Measurements from ENCODE around the gene KIF27.

KIF27 gene

DNA sequence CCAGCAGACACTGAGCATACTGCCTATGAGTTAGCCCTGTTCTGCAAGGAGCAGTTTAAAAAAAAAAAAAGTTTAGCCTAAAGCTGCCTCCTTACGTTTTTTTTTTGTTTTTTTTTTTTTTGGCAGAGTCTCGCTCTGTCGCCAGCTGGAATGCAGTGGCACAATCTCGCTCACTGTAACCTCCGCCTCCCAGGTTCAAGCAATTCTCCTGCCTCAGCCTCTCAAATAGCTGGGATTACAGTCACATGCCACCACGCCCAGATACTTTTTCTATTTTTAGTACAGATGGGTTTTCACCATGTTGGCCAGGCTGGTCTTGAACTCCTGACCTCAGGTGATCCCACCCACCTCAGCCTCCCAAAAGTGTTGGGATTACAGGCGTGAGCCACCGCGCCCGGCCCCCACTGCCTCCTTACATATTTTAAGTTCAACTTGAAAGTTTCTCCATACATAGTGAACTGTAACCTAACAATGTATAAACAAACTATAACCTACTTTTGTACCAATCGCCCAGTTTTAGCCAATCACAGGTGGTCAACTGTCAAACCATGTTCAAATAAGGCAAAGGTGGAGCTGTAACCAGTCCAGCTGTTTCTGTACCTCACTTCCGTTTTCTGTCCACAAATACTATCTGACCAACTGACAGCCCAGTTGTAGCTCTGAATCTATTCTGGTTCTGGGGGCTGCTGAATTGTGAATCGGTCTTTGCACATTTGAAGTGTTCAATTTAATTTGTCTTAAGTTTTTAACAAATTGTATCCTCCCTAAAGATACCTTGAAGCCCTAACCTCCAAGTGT, 120.8 kb downstream of the KIF27 start:
- no peak overlapping the region for H3K4me2 ChIP-seq (ENCODE audit: low read length)
- H3K79me2 ChIP-seq (ENCODE audit: insufficient read depth, low read length): no peaks in the 10 kb centered on the region
- H4K20me1 ChIP-seq (ENCODE audit: insufficient read depth, low read length): no peaks in the 10 kb centered on the region
- no peaks in the 10 kb centered on the region for H3K9me2 ChIP-seq (ENCODE audit: low read depth, low read length)
- H3K9me3 ChIP-seq (ENCODE audit: low read length): no peaks in the 10 kb centered on the region
- H2AFZ ChIP-seq (ENCODE audit: low read length): no peak overlapping the region
- H3F3A ChIP-seq (ENCODE audit: insufficient read depth, low read length): no peaks in the 10 kb centered on the region
- H3K36me3 ChIP-seq (ENCODE audit: insufficient read depth, low read length): no peaks in the 10 kb centered on the region
- TF ChIP-seq, protein P1, sequence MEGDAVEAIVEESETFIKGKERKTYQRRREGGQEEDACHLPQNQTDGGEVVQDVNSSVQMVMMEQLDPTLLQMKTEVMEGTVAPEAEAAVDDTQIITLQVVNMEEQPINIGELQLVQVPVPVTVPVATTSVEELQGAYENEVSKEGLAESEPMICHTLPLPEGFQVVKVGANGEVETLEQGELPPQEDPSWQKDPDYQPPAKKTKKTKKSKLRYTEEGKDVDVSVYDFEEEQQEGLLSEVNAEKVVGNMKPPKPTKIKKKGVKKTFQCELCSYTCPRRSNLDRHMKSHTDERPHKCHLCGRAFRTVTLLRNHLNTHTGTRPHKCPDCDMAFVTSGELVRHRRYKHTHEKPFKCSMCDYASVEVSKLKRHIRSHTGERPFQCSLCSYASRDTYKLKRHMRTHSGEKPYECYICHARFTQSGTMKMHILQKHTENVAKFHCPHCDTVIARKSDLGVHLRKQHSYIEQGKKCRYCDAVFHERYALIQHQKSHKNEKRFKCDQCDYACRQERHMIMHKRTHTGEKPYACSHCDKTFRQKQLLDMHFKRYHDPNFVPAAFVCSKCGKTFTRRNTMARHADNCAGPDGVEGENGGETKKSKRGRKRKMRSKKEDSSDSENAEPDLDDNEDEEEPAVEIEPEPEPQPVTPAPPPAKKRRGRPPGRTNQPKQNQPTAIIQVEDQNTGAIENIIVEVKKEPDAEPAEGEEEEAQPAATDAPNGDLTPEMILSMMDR (IDR thresholded peaks at IDR 0.05; ENCODE audit: low read length): no peak
- no peak for TF ChIP-seq EZH2 (IDR thresholded peaks at IDR 0.05; ENCODE audit: borderline replicate concordance, low read length)
- no peak overlapping the region for H3K27ac ChIP-seq (ENCODE audit: low read depth, low read length, poor library complexity, severe bottlenecking)
- H3K9ac ChIP-seq (ENCODE audit: low read length): no peak overlapping the region
- H3K27me3 ChIP-seq (ENCODE audit: insufficient read depth, low read length): no peaks in the 10 kb centered on the region
- peaks cover 5% of the 10 kb centered on the region for H3K4me1 ChIP-seq (ENCODE audit: insufficient read depth, low read length, severe bottlenecking)
- no peak overlapping the region for H3K4me3 ChIP-seq (ENCODE audit: low read depth, low read length, poor library complexity, severe bottlenecking)

DNA sequence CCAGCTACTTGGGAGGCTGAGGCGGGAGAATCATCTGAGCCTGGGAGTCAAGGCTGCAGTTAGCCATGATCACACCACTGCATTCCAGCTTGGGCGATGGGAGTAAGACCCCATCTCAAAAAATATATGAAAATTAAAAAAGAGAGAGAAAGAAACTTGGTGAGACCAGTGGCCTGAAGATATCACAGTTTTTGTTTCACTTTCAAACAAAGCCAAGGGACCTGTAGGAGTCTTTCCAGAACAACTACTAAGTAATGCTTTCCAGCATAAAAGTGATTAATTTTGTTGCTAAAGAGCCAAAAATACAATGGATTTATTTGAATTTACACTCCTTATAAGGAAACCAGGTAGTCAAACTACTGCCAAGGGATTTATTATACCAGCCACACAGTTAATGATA, 127.2 kb downstream of the KIF27 start:
- TF ChIP-seq EZH2 (IDR thresholded peaks at IDR 0.05; ENCODE audit: borderline replicate concordance, low read length): no peak
- TF ChIP-seq, protein P1 (IDR thresholded peaks at IDR 0.05; ENCODE audit: low read length): no peak

GRCh38 chr9:83792746-83793145, 128.5 kb downstream of the KIF27 start:
- H3K9me2 ChIP-seq (ENCODE audit: low read depth, low read length): no peaks in the 10 kb centered on the region
- H4K20me1 ChIP-seq (ENCODE audit: insufficient read depth, low read length): no peaks in the 10 kb centered on the region
- H3K36me3 ChIP-seq (ENCODE audit: insufficient read depth, low read length): no peaks in the 10 kb centered on the region
- H3K27ac ChIP-seq (ENCODE audit: low read depth, low read length, poor library complexity, severe bottlenecking): no peak overlapping the region
- H3K4me1 ChIP-seq (ENCODE audit: insufficient read depth, low read length, severe bottlenecking): no peaks in the 10 kb centered on the region
- H3K79me2 ChIP-seq (ENCODE audit: insufficient read depth, low read length): no peaks in the 10 kb centered on the region
- TF ChIP-seq, protein P1 (IDR thresholded peaks at IDR 0.05; ENCODE audit: low read length): no peak
- no peak for TF ChIP-seq EZH2 (IDR thresholded peaks at IDR 0.05; ENCODE audit: borderline replicate concordance, low read length)
- H3F3A ChIP-seq (ENCODE audit: insufficient read depth, low read length): no peaks in the 10 kb centered on the region
- H2AFZ ChIP-seq (ENCODE audit: low read length): no peak overlapping the region
- no peak overlapping the region for H3K4me3 ChIP-seq (ENCODE audit: low read depth, low read length, poor library complexity, severe bottlenecking)
- no peak overlapping the region for H3K9ac ChIP-seq (ENCODE audit: low read length)
- H3K9me3 ChIP-seq (ENCODE audit: low read length): no peaks in the 10 kb centered on the region
- H3K4me2 ChIP-seq (ENCODE audit: low read length): no peak overlapping the region
- H3K27me3 ChIP-seq (ENCODE audit: insufficient read depth, low read length): no peaks in the 10 kb centered on the region

More for the DNA sequence above, 127.2 kb downstream of the KIF27 start:
- H2AFZ ChIP-seq (ENCODE audit: low read length): no peak overlapping the region
- no peaks in the 10 kb centered on the region for H3K36me3 ChIP-seq (ENCODE audit: insufficient read depth, low read length)
- H3K4me3 ChIP-seq (ENCODE audit: low read depth, low read length, poor library complexity, severe bottlenecking): no peak overlapping the region
- H4K20me1 ChIP-seq (ENCODE audit: insufficient read depth, low read length): no peaks in the 10 kb centered on the region
- no peaks in the 10 kb centered on the region for H3K9me2 ChIP-seq (ENCODE audit: low read depth, low read length)
- no peaks in the 10 kb centered on the region for H3K79me2 ChIP-seq (ENCODE audit: insufficient read depth, low read length)
- H3F3A ChIP-seq (ENCODE audit: insufficient read depth, low read length): no peaks in the 10 kb centered on the region
- H3K27me3 ChIP-seq (ENCODE audit: insufficient read depth, low read length): no peaks in the 10 kb centered on the region
- H3K9ac ChIP-seq (ENCODE audit: low read length): no peak overlapping the region
- no peaks in the 10 kb centered on the region for H3K4me1 ChIP-seq (ENCODE audit: insufficient read depth, low read length, severe bottlenecking)
- H3K9me3 ChIP-seq (ENCODE audit: low read length): no peaks in the 10 kb centered on the region
- H3K27ac ChIP-seq (ENCODE audit: low read depth, low read length, poor library complexity, severe bottlenecking): no peak overlapping the region
- H3K4me2 ChIP-seq (ENCODE audit: low read length): no peak overlapping the region

All from OCI-LY1 (cell line).